Measurements from ENCODE around the gene ZNF451. TPM values are rescaled to one million over a fixed set of nuclear protein-coding genes. Genes with fewer than 3 reads are reported as not detected.

ZNF451 gene
- total RNA-seq, 2 donors from 2014 or later, result 58.1 to 72.5 TPM

- Mint-ChIP-seq H3K4me3 (no peak overlapping the region), H3K4me1 (peaks cover 21% of the 10 kb centered on the region), H3K36me3 (ENCODE audit: low read depth) (peaks cover 16% of the 10 kb centered on the region), H3K27ac (peak overlapping the region; percentile 39), H3K9me3 (no peaks in the 10 kb centered on the region), H3K27me3 (ENCODE audit: insufficient read depth) (no peaks in the 10 kb centered on the region)
- Histone ChIP-seq H3K9ac (ENCODE audit: extremely low read depth, low read length, poor library complexity, severe bottlenecking) (no peak overlapping the region), H3K9me3 (ENCODE audit: control insufficient read depth, low read length) (no peaks in the 10 kb centered on the region), H3K27ac (ENCODE audit: low read depth, low read length) (no peak overlapping the region), H3K4me1 (ENCODE audit: control insufficient read depth, insufficient read depth, low read length) (peaks cover 4% of the 10 kb centered on the region), H3K4me3 (ENCODE audit: low read length) (no peak overlapping the region), H3K36me3 (ENCODE audit: control insufficient read depth, insufficient read depth, low read length) (peaks cover 7% of the 10 kb centered on the region), H3K27me3 (ENCODE audit: control insufficient read depth, insufficient read depth, low read length, poor library complexity, severe bottlenecking) (no peaks in the 10 kb centered on the region)
- peak; percentile 85 for DNase-seq
- no peak for TF ChIP-seq CTCF (conservative IDR thresholded peaks at IDR 0.05)
- 80 to 100% methylated on average over 1 to 6 of the region's 6 CpGs for WGBS, 2 experiments (ENCODE audit: insufficient coverage in 1 of 2, insufficient read length in 1 of 2)
Observed at GRCh38 chr6:57198926-57199636, 109.1 kb downstream of the ZNF451 start.

GRCh38 chr6:57201718-57202117 is 111.7 kb downstream of the ZNF451 start:
- Histone ChIP-seq H3K9me3 (ENCODE audit: control insufficient read depth, low read length) (no peaks in the 10 kb centered on the region), H3K27me3 (ENCODE audit: control insufficient read depth, insufficient read depth, low read length, poor library complexity, severe bottlenecking) (no peaks in the 10 kb centered on the region), H3K36me3 (ENCODE audit: control insufficient read depth, insufficient read depth, low read length) (peaks cover 7% of the 10 kb centered on the region), H3K4me3 (ENCODE audit: low read length) (no peak overlapping the region), H3K27ac (ENCODE audit: low read depth, low read length) (no peak overlapping the region), H3K9ac (ENCODE audit: extremely low read depth, low read length, poor library complexity, severe bottlenecking) (no peak overlapping the region), H3K4me1 (ENCODE audit: control insufficient read depth, insufficient read depth, low read length) (peaks cover 4% of the 10 kb centered on the region)
- no peak for TF ChIP-seq CTCF (conservative IDR thresholded peaks at IDR 0.05)
- Mint-ChIP-seq H3K4me3 (no peak overlapping the region), H3K27ac (no peak overlapping the region), H3K9me3 (no peaks in the 10 kb centered on the region), H3K27me3 (ENCODE audit: insufficient read depth) (no peaks in the 10 kb centered on the region), H3K36me3 (ENCODE audit: low read depth) (peaks cover 9% of the 10 kb centered on the region), H3K4me1 (peaks cover 25% of the 10 kb centered on the region)
- WGBS, 2 experiments (ENCODE audit: insufficient coverage in 1 of 2, insufficient read length in 1 of 2), result 95 to 100% methylated on average over 1 of the region's 1 CpG
- DNase-seq, result no peak

- no peak overlapping the region for H3K4me3 Mint-ChIP-seq
- H3K4me1 ChIP-seq (ENCODE audit: control insufficient read depth, insufficient read depth, low read length), result no peaks in the 10 kb centered on the region
- TF ChIP-seq CTCF (conservative IDR thresholded peaks at IDR 0.05), result no peak
- H3K4me1 Mint-ChIP-seq, result peaks cover 11% of the 10 kb centered on the region
- no peak overlapping the region for H3K27ac Mint-ChIP-seq
- no peak overlapping the region for H3K9ac ChIP-seq (ENCODE audit: extremely low read depth, low read length, poor library complexity, severe bottlenecking)
- no peaks in the 10 kb centered on the region for H3K27me3 Mint-ChIP-seq (ENCODE audit: insufficient read depth)
- no peak for DNase-seq
- WGBS, 2 experiments (ENCODE audit: insufficient coverage in 1 of 2, insufficient read length in 1 of 2), result 91 to 92% methylated on average over 7 of the region's 7 CpGs
- H3K27me3 ChIP-seq (ENCODE audit: control insufficient read depth, insufficient read depth, low read length, poor library complexity, severe bottlenecking), result no peaks in the 10 kb centered on the region
- no peaks in the 10 kb centered on the region for H3K9me3 Mint-ChIP-seq
- no peak overlapping the region for H3K4me3 ChIP-seq (ENCODE audit: low read length)
- H3K36me3 Mint-ChIP-seq (ENCODE audit: low read depth), result peaks cover 11% of the 10 kb centered on the region
- H3K36me3 ChIP-seq (ENCODE audit: control insufficient read depth, insufficient read depth, low read length), result peaks cover 15% of the 10 kb centered on the region
- no peaks in the 10 kb centered on the region for H3K9me3 ChIP-seq (ENCODE audit: control insufficient read depth, low read length)
- H3K27ac ChIP-seq (ENCODE audit: low read depth, low read length), result no peak overlapping the region
Observed at GRCh38 chr6:57205550-57206328, 115.8 kb downstream of the ZNF451 start.

Measured in endodermal cell (in vitro differentiated cells).